ENCODE results near the gene WDFY2. TPM values are rescaled to one million over a fixed set of nuclear protein-coding genes. Genes with fewer than 3 reads are reported as not detected.

The WDFY2 gene
- 10 to 100 TPM in 2 of 4 donors, 1 to 10 TPM in 2; 5.2 to 11.5 (median 8.5) TPM for total RNA-seq

- H3K27ac ChIP-seq: peak within 1 kb of the TSS; percentile 85 to 96 (median 92)
- peak within 1 kb of the TSS; percentile 68 to 72 for H3K4me3 ChIP-seq
- peak; percentile 81 to 83 for TF ChIP-seq POLR2A (IDR thresholded peaks at IDR 0.05)
- peak; percentile 79 for TF ChIP-seq POLR2AphosphoS5 (IDR thresholded peaks at IDR 0.05)
- peak in 3 of 4 experiments; percentile 34 to 57 (median 47) for TF ChIP-seq CTCF (IDR thresholded peaks at IDR 0.05)
- TF ChIP-seq EP300 (IDR thresholded peaks at IDR 0.05): no peak
- 0 to 2% methylated on average over 7 to 9 of the region's 81 CpGs for WGBS, 2 donors (ENCODE audit: low coverage in 1 of 2)
- no peaks in the 10 kb centered on the region for H3K9me3 ChIP-seq
- H3K36me3 ChIP-seq: no peaks in the 10 kb centered on the region
- H3K4me1 ChIP-seq: peaks cover 0 to 35% (median 4%) of the 10 kb centered on the region in 3 donors
- peak; percentile 96 for ATAC-seq
- H3K27me3 ChIP-seq: no peaks in the 10 kb centered on the region
Observed at GRCh38 chr13:51583875-51584730, at the start of gene WDFY2. TSS of gene WDFY2 (plus strand) at chr13:51584462. CDS start at chr13:51584688, 226 bp downstream.

- 57 to 88% methylated on average over 1 to 9 of the region's 9 CpGs for WGBS, 2 donors (ENCODE audit: low coverage in 1 of 2)
- no peaks in the 10 kb centered on the region for H3K27me3 ChIP-seq
- H3K4me3 ChIP-seq: no peak overlapping the region
- no peak for ATAC-seq
- H3K27ac ChIP-seq: peak overlapping the region in 2 of 4 donors; percentile 57
- H3K9me3 ChIP-seq: no peaks in the 10 kb centered on the region
- H3K4me1 ChIP-seq: peaks cover 0 to 43% (median 10%) of the 10 kb centered on the region in 3 donors
- H3K36me3 ChIP-seq: no peaks in the 10 kb centered on the region
- TF ChIP-seq POLR2AphosphoS5 (IDR thresholded peaks at IDR 0.05) (no peak), CTCF (IDR thresholded peaks at IDR 0.05) (no peak), POLR2A (IDR thresholded peaks at IDR 0.05) (no peak), EP300 (IDR thresholded peaks at IDR 0.05) (no peak)
Observed at GRCh38 chr13:51538591-51539179, 45.6 kb upstream of the WDFY2 start.

- peaks cover 0 to 43% (median 10%) of the 10 kb centered on the region in 3 donors for H3K4me1 ChIP-seq
- TF ChIP-seq POLR2AphosphoS5 (IDR thresholded peaks at IDR 0.05) (peak; percentile 33), CTCF (IDR thresholded peaks at IDR 0.05) (no peak), EP300 (IDR thresholded peaks at IDR 0.05) (no peak)
- peak overlapping the region; percentile 9 to 57 (median 39) for H3K27ac ChIP-seq
- H3K4me3 ChIP-seq: no peak overlapping the region
- H3K36me3 ChIP-seq: no peaks in the 10 kb centered on the region
- H3K27me3 ChIP-seq: no peaks in the 10 kb centered on the region
- peak; percentile 74 for ATAC-seq
- 20 to 24% methylated on average over 2 of the region's 2 CpGs for WGBS, 2 donors (ENCODE audit: low coverage in 1 of 2)
- no peaks in the 10 kb centered on the region for H3K9me3 ChIP-seq
Observed at GRCh38 chr13:51539887-51540286, 44.4 kb upstream of the WDFY2 start.

DNA sequence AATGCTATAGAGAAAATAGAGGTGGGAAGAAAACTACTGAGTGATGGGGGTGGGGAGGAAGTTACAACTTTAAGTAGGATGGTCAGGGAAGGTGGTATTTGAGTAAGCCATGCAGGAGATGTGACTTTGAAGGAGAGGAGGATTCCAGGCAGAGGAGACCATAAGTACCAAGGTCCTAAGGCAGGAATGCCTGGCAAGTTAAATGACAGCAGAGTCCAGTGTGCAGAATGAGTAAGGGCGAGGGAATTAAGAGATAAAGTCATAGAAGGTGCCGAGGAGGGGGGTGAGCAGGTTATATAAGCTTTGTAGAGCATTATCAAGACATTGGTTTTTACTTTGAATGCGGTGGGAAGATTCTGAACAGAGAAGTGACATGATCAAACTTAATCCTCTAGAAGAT, 43.2 kb upstream of the WDFY2 start:
- Histone ChIP-seq H3K4me1 (peaks cover 0 to 43% (median 10%) of the 10 kb centered on the region in 3 donors), H3K36me3 (no peaks in the 10 kb centered on the region), H3K4me3 (no peak overlapping the region), H3K27me3 (no peaks in the 10 kb centered on the region), H3K9me3 (no peaks in the 10 kb centered on the region), H3K27ac (peak overlapping the region in 3 of 4 donors; percentile 21 to 57 (median 57))
- 63 to 66% methylated on average over 3 of the region's 3 CpGs for WGBS, 2 donors (ENCODE audit: low coverage in 1 of 2)
- no peak for TF ChIP-seq POLR2A (IDR thresholded peaks at IDR 0.05)
- no peak for TF ChIP-seq POLR2AphosphoS5 (IDR thresholded peaks at IDR 0.05)
- TF ChIP-seq EP300 (IDR thresholded peaks at IDR 0.05): no peak
- TF ChIP-seq CTCF (IDR thresholded peaks at IDR 0.05): no peak
- ATAC-seq: no peak
